Cardiac fibroblast (primary cell): Measurements from ENCODE around the gene ZCCHC7.

Experiments used
- DNase-seq, 2 donors: peaks; one replicate each; pipeline versions ENCODE4 v3.0.0 to v3.0.0-alpha.2; 2010; ENCODE audit warnings: low read depth in 2 of 2
- H3K4me3 ChIP-seq, 2 donors: replicated peaks in 1 of 2; 1 replicate in 1 of 2; 2 replicates in 1 of 2; pipeline ENCODE4 v1.5.1; 2011; ENCODE audit warnings: low read depth in 2 of 2, low read length in 2 of 2, mild to moderate bottlenecking in 2 of 2, moderate library complexity in 1 of 2
- TF ChIP-seq, protein P1 (sequence below): IDR thresholded peaks from one replicate; pipeline ENCODE4 v1.5.1; 2011; ENCODE audit warnings: low read depth, mild to moderate bottlenecking, low read length, inconsistent platforms

Gene ZCCHC7

DNA sequence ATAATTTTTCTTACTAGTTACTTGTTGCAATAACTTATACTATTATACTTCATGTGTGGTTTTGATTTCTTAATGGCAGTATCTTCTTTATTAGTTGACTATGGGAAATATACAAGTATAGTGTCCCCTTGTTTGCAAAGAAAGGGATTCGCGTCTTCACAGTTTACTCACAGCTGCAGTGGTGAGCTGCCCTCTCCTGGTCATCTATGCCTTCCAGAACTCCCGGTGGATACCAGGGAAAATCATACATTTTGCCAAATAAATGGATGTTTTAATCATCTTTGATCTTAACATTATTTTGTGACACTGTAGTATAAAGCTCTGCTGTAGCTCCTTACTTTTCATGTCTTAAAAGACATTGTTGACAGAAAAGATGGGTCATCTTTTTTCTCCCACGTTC lies 142.0 kb downstream of the ZCCHC7 start:
- no peak overlapping the region for H3K4me3 ChIP-seq
- DNase-seq, result peak; percentile 57 to 65
- TF ChIP-seq, protein P1, sequence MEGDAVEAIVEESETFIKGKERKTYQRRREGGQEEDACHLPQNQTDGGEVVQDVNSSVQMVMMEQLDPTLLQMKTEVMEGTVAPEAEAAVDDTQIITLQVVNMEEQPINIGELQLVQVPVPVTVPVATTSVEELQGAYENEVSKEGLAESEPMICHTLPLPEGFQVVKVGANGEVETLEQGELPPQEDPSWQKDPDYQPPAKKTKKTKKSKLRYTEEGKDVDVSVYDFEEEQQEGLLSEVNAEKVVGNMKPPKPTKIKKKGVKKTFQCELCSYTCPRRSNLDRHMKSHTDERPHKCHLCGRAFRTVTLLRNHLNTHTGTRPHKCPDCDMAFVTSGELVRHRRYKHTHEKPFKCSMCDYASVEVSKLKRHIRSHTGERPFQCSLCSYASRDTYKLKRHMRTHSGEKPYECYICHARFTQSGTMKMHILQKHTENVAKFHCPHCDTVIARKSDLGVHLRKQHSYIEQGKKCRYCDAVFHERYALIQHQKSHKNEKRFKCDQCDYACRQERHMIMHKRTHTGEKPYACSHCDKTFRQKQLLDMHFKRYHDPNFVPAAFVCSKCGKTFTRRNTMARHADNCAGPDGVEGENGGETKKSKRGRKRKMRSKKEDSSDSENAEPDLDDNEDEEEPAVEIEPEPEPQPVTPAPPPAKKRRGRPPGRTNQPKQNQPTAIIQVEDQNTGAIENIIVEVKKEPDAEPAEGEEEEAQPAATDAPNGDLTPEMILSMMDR, result peak; percentile 74

DNA sequence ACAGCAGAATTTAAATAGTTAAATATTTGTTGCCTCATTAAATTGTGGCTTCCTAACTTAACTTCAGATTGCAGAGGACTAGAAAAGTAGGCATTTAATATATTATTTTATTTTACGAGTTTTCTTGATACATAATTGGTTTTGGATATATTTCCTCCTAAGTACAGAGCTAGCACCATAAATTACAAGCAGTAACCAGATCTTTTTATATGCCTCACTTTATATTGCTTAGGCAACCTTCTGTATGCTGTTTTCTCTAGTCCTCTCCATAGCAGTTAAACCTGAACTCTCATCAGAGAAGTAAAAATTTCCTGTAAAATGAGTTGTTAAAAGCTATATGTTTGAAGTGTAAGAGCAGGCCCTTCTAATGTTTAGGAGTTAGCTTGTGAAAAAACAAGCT lies 144.2 kb downstream of the ZCCHC7 start:
- TF ChIP-seq, protein P1, result no peak
- no peak overlapping the region for H3K4me3 ChIP-seq
- no peak for DNase-seq

DNA sequence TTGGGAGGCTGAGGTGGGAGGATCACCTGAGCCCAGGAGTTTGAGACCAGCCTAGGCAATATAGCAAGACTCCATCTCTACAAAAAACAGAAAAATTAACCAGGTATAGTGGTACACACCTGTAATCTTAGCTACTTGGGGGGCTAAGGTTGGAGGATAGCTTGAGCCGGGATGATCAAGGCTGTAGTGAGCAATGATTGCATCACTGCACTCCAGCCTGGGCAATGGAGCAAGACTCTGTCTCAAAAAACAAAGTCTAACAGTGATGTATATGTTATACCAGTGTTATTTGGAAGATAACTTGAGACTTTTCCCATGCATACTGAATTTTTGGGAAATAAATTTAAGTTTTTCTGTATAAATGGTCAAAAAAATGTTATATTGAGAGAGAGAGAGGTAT lies 146.3 kb downstream of the ZCCHC7 start:
- TF ChIP-seq, protein P1, result no peak
- no peak overlapping the region for H3K4me3 ChIP-seq
- no peak for DNase-seq

DNA sequence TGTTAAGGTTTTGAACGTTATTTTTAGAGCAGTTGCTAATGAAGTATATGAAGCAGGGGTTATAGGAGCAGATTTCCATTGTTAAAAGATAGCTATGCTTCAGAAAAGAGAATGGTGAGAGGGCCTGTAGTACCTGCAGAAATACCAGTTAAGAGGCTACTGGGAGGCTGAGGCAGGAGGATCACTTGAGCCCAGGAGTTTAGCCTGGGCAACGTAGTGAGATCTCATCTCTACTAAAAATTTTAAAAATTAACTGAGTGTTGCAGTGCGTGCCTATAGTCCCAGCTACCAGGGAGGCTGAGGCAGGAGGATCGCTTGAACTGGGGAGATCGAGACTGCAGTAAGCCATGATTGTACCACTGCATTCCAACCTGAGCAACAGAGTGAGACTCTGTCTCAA lies 148.8 kb downstream of the ZCCHC7 start:
- TF ChIP-seq, protein P1, result no peak
- H3K4me3 ChIP-seq, result no peak overlapping the region
- DNase-seq, result no peak

DNA sequence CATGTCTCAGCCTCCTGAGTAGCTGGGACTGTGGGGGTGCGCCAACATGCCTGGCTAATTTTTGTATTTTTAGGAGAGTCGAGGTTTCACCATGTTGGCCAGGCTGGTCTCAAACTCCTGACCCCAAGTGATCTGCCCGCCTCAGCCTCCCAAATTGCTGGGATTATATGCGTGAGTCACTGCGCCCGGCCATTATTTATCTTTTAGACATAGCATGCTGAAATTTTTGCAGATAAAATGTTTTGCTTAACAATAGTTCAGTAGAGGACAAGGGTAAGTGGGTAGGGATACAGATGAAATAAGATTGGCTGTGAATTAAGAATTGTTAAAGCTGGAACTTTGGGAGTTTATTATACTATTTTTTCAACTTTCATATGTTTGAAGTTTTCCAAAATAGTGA lies 151.3 kb downstream of the ZCCHC7 start:
- TF ChIP-seq, protein P1, result no peak
- DNase-seq, result peak in 1 of 2 donors; percentile 36
- no peak overlapping the region for H3K4me3 ChIP-seq

DNA sequence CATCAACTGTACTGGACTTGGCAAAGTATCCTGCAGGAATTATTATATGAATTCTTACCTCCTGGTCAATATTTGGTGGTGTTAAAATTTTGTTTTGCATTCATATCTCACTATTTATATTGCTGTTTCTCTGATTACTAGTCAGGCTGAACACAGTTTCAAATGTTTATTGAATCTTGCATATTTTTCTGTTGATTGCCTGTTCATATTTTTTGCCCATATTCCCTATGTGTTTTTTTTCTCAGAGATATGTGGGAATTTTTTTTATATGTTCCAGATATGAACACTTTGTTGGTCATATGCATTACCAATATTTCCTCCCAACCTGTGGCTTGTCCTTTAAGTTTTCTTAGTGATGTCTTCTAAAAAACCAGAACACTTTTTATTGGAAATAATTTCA lies 153.2 kb downstream of the ZCCHC7 start:
- TF ChIP-seq, protein P1, result no peak
- DNase-seq, result no peak
- H3K4me3 ChIP-seq, result no peak overlapping the region

DNA sequence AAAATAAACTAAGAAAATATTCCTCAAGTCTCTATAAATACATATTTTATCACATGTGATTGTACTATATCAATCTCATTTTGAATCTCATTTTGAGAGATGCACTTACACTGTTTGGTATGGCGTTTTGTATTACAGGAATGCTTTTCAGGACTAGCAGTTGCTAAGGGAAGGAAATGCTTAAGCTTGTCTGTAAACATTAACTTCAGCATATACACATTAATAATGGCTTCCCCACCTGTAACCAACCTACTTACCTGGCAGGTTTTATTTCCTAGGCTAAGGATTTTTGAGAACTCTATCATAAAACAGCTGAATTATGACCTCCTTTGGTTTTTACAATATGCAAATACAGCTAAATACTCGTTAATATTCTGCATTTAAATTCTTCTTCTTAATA lies 161.2 kb downstream of the ZCCHC7 start:
- no peak overlapping the region for H3K4me3 ChIP-seq

More for the DNA sequence above, 161.2 kb downstream of the ZCCHC7 start:
- TF ChIP-seq, protein P1, result no peak
- no peak for DNase-seq
